ENCODE data around the gene AFMID.

AFMID gene

GRCh38 chr17:78186692-78187595 is at the start of gene AFMID, which contains the start of gene TK1:
AFMID (plus strand) TSS chr17:78187362; CDS start chr17:78187371, 9 bp downstream.
TK1 (minus strand) TSS chr17:78187052; CDS start chr17:78186994, 58 bp downstream.
- H3K27ac ChIP-seq (ENCODE audit: extremely low read depth, low read depth, low read length), result peak within 1 kb of the TSS; percentile 72
- no peaks in the 10 kb centered on the region for H3K9me3 ChIP-seq (ENCODE audit: control insufficient read depth, insufficient read depth, low read depth, low read length)
- H3K4me3 ChIP-seq (ENCODE audit: low read depth, low read length), result peak within 1 kb of the TSS; percentile 53
- POLR2A ChIA-PET, result interaction anchor here (0.6 to 3.2 kb wide), 36 partner anchors 9 to 888 kb away, joined by 3 to 48 read pairs (median 6); partner anchors contain the start of genes BIRC5, ENGASE, SYNGR2 and TNRC6C
- CTCF ChIA-PET, result interaction anchor here (0.6 to 7.8 kb wide), 26 partner anchors 12 to 1269 kb away, joined by 3 to 94 read pairs (median 4); no protein-coding TSS in a partner anchor
- peaks cover 2% of the 10 kb centered on the region for H3K4me1 ChIP-seq (ENCODE audit: control insufficient read depth, insufficient read depth, low read length)
- peaks cover 14 to 53% of the 10 kb centered on the region in 2 experiments; a peak in 2 of 3 replicates for H3K36me3 ChIP-seq (ENCODE audit: control insufficient read depth in 2 of 2, insufficient read depth in 1 of 2, low read length in 2 of 2)
- TF ChIP-seq IKZF3 (tag by site-specific recombination; IDR thresholded peaks at IDR 0.05) (peak; percentile 100), ZSCAN4 (tag by site-specific recombination; IDR thresholded peaks at IDR 0.05) (no peak), ZNF660 (tag by site-specific recombination; IDR thresholded peaks at IDR 0.05) (peak; percentile 70), ZNF114 (tag by site-specific recombination; IDR thresholded peaks at IDR 0.05) (no peak), ZNF747 (tag by site-specific recombination; IDR thresholded peaks at IDR 0.05) (no peak), ZSCAN23 (tag by site-specific recombination; IDR thresholded peaks at IDR 0.05) (no peak), BCL6B (tag by site-specific recombination; IDR thresholded peaks at IDR 0.05) (no peak), GLIS1 (tag by site-specific recombination; IDR thresholded peaks at IDR 0.05) (peak; percentile 80), KLF9 (tag by site-specific recombination; IDR thresholded peaks at IDR 0.05; ENCODE audit: low read depth) (peak; percentile 77), ZNF202 (tag by site-specific recombination; IDR thresholded peaks at IDR 0.05; ENCODE audit: borderline replicate concordance) (no peak), ELK4 (IDR thresholded peaks at IDR 0.05; ENCODE audit: borderline replicate concordance, low read depth, low read length) (no peak), ZNF366 (tag by site-specific recombination; conservative IDR thresholded peaks at IDR 0.05) (no peak), ZNF426 (tag by site-specific recombination; IDR thresholded peaks at IDR 0.05) (no peak), ZBTB20 (tag by site-specific recombination; IDR thresholded peaks at IDR 0.05) (peak; percentile 52; the same call in 1 of the 2 replicates), ZNF148 (tag by site-specific recombination; IDR thresholded peaks at IDR 0.05; ENCODE audit: borderline replicate concordance) (no peak), YY1 (tag by site-specific recombination; IDR thresholded peaks at IDR 0.05) (no peak), ZNF133 (tag by site-specific recombination; IDR thresholded peaks at IDR 0.05) (no peak), ZNF350 (tag by site-specific recombination; IDR thresholded peaks at IDR 0.05) (no peak), ZNF24 (tag by site-specific recombination; IDR thresholded peaks at IDR 0.05) (no peak; the same call in none of the 2 replicates), ZIC2 (tag by site-specific recombination; IDR thresholded peaks at IDR 0.05) (peak; percentile 52), SETDB1 (IDR thresholded peaks at IDR 0.05; ENCODE audit: insufficient read length, low read length) (no peak), ZNF184 (tag by site-specific recombination; IDR thresholded peaks at IDR 0.05) (no peak), ZFP69B (tag by site-specific recombination; IDR thresholded peaks at IDR 0.05) (peak; percentile 74), ZNF677 (tag by site-specific recombination; IDR thresholded peaks at IDR 0.05) (no peak), ZNF76 (tag by site-specific recombination; IDR thresholded peaks at IDR 0.05; ENCODE audit: borderline replicate concordance, low read depth) (peak; percentile 76; the same call in 1 of the 2 replicates), BCL11B (tag by site-specific recombination; IDR thresholded peaks at IDR 0.05; ENCODE audit: low read depth) (peak; percentile 95), ZNF514 (tag by site-specific recombination; IDR thresholded peaks at IDR 0.05) (no peak), ZNF645 (tag by site-specific recombination; IDR thresholded peaks at IDR 0.05) (no peak), ZNF610 (tag by site-specific recombination; IDR thresholded peaks at IDR 0.05; ENCODE audit: borderline replicate concordance) (no peak)
